Chondrocyte (in vitro differentiated cells): ENCODE results near the gene SH3RF1. TPM values are rescaled to one million over a fixed set of nuclear protein-coding genes. Genes with fewer than 3 reads are reported as not detected.
A peak's percentile ranks its signal among the peaks of the same experiment; 100 is the strongest.

Source experiments
- DNase-seq: peaks from one replicate; pipeline ENCODE4 v3.0.0; 2021; ENCODE audit warnings: mixed read lengths, low spot score
- H3K27ac Mint-ChIP-seq: one replicate; pipeline ENCODE4 v1.8.0; 2021; ENCODE audit warnings: mild to moderate bottlenecking, moderate library complexity, mixed read lengths; ENCODE audit not compliant: unreplicated experiment
- H3K27me3 Mint-ChIP-seq: 2 replicates; pipeline ENCODE4 v1.8.0; 2021; ENCODE audit warnings: low read depth, mixed read lengths
- H3K36me3 Mint-ChIP-seq: 2 replicates; pipeline ENCODE4 v1.8.0; 2021; ENCODE audit warnings: low read depth, mixed read lengths
- H3K4me1 Mint-ChIP-seq: 2 replicates; pipeline ENCODE4 v1.8.0; 2021; ENCODE audit warnings: low read depth, mild to moderate bottlenecking, mixed read lengths
- H3K4me3 Mint-ChIP-seq: one replicate; pipeline ENCODE4 v1.8.0; 2021; ENCODE audit warnings: mild to moderate bottlenecking, moderate library complexity, mixed read lengths; ENCODE audit not compliant: unreplicated experiment
- H3K9me3 Mint-ChIP-seq: 2 replicates; pipeline ENCODE4 v1.8.0; 2021; ENCODE audit warnings: low read depth, mixed read lengths
- total RNA-seq: library from RNA; stranded (reverse); gene quantifications from 3 replicates; pipeline ENCODE4 v1.2.1, GENCODE V29; 2021
- TF ChIP-seq, protein P1 (sequence below): fragments of 200-600 bp; sonication (generic); IDR thresholded peaks from 2 replicates; pipeline ENCODE4 v1.5.0; 2021; ENCODE audit warnings: antibody characterized with exemption, mild to moderate bottlenecking, moderate library complexity

The SH3RF1 gene
- total RNA-seq, 1 donor from 2014 or later, result 25.2 TPM

- Mint-ChIP-seq H3K4me3 (no peak overlapping the region), H3K9me3 (no peaks in the 10 kb centered on the region), H3K36me3 (no peaks in the 10 kb centered on the region), H3K27me3 (no peaks in the 10 kb centered on the region), H3K4me1 (peaks cover 31% of the 10 kb centered on the region), H3K27ac (no peak overlapping the region)
- TF ChIP-seq, protein P1, sequence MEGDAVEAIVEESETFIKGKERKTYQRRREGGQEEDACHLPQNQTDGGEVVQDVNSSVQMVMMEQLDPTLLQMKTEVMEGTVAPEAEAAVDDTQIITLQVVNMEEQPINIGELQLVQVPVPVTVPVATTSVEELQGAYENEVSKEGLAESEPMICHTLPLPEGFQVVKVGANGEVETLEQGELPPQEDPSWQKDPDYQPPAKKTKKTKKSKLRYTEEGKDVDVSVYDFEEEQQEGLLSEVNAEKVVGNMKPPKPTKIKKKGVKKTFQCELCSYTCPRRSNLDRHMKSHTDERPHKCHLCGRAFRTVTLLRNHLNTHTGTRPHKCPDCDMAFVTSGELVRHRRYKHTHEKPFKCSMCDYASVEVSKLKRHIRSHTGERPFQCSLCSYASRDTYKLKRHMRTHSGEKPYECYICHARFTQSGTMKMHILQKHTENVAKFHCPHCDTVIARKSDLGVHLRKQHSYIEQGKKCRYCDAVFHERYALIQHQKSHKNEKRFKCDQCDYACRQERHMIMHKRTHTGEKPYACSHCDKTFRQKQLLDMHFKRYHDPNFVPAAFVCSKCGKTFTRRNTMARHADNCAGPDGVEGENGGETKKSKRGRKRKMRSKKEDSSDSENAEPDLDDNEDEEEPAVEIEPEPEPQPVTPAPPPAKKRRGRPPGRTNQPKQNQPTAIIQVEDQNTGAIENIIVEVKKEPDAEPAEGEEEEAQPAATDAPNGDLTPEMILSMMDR, result no peak
- no peak for DNase-seq
These were observed 42.1 kb upstream of the SH3RF1 start for GRCh38 chr4:169312690-169313422.

- no peaks in the 10 kb centered on the region for H3K9me3 Mint-ChIP-seq
- no peak overlapping the region for H3K4me3 Mint-ChIP-seq
- no peaks in the 10 kb centered on the region for H3K27me3 Mint-ChIP-seq
- peaks cover 28% of the 10 kb centered on the region for H3K4me1 Mint-ChIP-seq
- TF ChIP-seq, protein P1, result peak; percentile 80
- DNase-seq, result no peak
- no peaks in the 10 kb centered on the region for H3K36me3 Mint-ChIP-seq
- no peak overlapping the region for H3K27ac Mint-ChIP-seq
These were observed 41.0 kb upstream of the SH3RF1 start for GRCh38 chr4:169311643-169312365.

DNA sequence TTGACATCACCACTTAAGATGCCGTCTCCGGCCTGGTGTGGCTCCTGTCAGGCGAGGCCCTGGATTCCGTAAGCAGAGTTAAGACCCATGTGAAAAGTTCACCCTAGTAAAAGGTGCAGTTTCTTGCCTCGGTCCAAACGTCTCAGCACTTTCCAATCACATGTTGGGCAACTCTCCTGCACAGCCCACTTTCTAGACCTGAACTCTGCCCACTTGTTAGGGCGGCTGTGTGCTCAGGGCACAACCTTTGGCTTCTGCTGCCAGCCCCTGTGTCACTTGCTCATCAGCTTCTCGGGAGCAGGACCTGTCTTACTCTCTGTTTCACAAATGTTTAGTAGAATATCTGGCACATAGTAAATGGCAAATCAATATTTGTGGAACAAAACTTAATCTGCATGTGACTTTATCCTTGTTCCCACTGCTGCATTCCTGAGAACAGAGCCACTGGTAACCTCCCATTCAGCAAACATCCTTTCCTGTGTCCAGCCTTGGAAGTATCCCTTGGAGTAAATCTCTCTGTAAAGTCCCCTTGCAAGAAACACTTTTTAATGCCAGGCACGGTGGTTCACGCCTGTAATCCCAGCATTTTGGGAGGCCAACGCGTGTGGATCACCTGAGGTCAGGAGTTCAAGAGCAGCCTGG lies 38.7 kb upstream of the SH3RF1 start:
- Mint-ChIP-seq H3K27ac (no peak overlapping the region), H3K27me3 (no peaks in the 10 kb centered on the region), H3K4me1 (peaks cover 14% of the 10 kb centered on the region), H3K9me3 (no peaks in the 10 kb centered on the region), H3K36me3 (no peaks in the 10 kb centered on the region), H3K4me3 (no peak overlapping the region)
- DNase-seq, result no peak
- TF ChIP-seq, protein P1, result no peak

DNA sequence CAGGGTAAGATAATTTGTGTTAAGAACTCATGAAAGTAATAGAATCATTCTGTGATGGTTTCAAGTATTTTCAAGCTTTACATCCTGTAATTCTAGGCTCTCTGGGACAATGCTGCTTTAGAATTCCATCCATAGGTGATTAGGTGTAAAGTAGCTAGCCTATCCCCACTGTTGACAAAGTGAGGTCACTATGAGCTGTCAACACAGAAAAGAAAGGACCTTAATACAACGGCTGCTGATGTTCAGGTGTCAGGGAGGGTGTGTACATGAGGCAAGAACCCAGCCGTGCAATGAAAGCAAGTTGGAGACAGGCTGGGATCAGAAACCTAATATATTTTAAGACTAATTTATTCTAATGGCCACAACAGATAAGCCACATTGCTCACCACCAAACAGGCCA lies 36.8 kb upstream of the SH3RF1 start:
- H3K4me1 Mint-ChIP-seq, result peaks cover 12% of the 10 kb centered on the region
- no peak overlapping the region for H3K4me3 Mint-ChIP-seq
- no peaks in the 10 kb centered on the region for H3K27me3 Mint-ChIP-seq
- no peaks in the 10 kb centered on the region for H3K36me3 Mint-ChIP-seq
- TF ChIP-seq, protein P1, result no peak
- no peak overlapping the region for H3K27ac Mint-ChIP-seq
- no peaks in the 10 kb centered on the region for H3K9me3 Mint-ChIP-seq
- DNase-seq, result no peak

DNA sequence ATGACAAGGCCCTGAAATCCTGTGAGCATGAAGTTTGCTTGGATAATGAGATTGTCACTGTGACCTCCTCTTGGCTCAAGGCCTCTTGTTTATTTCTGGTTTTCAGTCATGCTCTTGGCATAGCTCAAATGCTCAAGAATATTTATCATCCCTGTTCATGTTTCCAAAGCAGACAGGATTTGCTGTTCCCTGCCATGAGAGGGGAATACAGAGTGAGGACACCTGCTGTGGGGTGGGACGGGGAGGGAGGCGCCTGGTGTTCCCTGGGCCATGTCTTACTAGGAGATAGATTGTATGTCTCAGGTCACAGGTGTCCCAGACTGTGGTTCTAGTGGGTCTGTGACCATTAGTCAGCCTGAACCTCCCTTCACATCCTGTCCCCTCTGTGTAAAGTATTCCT lies 34.9 kb upstream of the SH3RF1 start:
- Mint-ChIP-seq H3K27ac (no peak overlapping the region), H3K4me3 (no peak overlapping the region), H3K27me3 (no peaks in the 10 kb centered on the region), H3K4me1 (peaks cover 9% of the 10 kb centered on the region), H3K36me3 (no peaks in the 10 kb centered on the region), H3K9me3 (no peaks in the 10 kb centered on the region)
- TF ChIP-seq, protein P1, result no peak
- DNase-seq, result no peak
